HCT116 (cell line): Measurements from ENCODE around the gene CD83. TPM values are rescaled to one million over a fixed set of nuclear protein-coding genes. Genes with fewer than 3 reads are reported as not detected.

Source experiments
- ATAC-seq: fragments of 200-7000 bp; cut with Tn5 transposase; 2 replicates; pipeline ENCODE4 v1.9.1; 2020; ENCODE audit warnings: mild to moderate bottlenecking, moderate library complexity
- BruUV-seq: library from RNA; stranded (reverse); fragments of 400-500 nt; replicated peaks from 2 replicates; lab custom pipeline; 2021; lab: Mats Ljungman, UMichigan
- CTCF ChIA-PET: fragments of 300-600 bp; sonication (Branson Sonifier 250); formaldehyde crosslinking; loops from one replicate; lab custom pipeline; 2021; ENCODE audit warnings: antibody characterized with exemption; lab: Charles Lee
- POLR2A ChIA-PET: fragments of 300-600, 350-600 bp; sonication (Branson Sonifier 250); formaldehyde crosslinking; loops from one replicate; lab custom pipeline; 2021; ENCODE audit warnings: antibody characterized with exemption; lab: Charles Lee
- RAD21 ChIA-PET, 2 experiments: fragments of 300-600 bp; sonication (Branson Sonifier 250); formaldehyde crosslinking; loops; one replicate each; lab custom pipeline; 2023; ENCODE audit warnings: low total read pairs in 2 of 2; ENCODE audit not compliant: uncharacterized antibody in 2 of 2, unreplicated experiment in 2 of 2, low non-redundant PET in 1 of 2; lab: Charles Lee
- DNase-seq: peaks from one replicate; pipeline ENCODE4 v3.0.0-alpha.2; 2010; ENCODE audit warnings: low read depth, low spot score
- H2AFZ ChIP-seq: fragments of 200-600 bp; shearing (Covaris generic), sonication (generic); 2 replicates; pipeline ENCODE4 v1.6.1; 2017; ENCODE audit warnings: low read depth, mixed run types, mixed read lengths, antibody characterized with exemption, low read length; ENCODE audit not compliant: poor library complexity, severe bottlenecking
- H3K27ac ChIP-seq: 2 replicates; pipeline ENCODE4 v1.5.1; 2012; ENCODE audit warnings: low read depth, low read length
- H3K27me3 ChIP-seq: fragments of 200-600 bp; sonication (generic); 2 replicates; pipeline ENCODE4 v1.6.1; 2016; ENCODE audit warnings: mixed run types, low read length, mixed read lengths; ENCODE audit not compliant: insufficient read depth
- H3K36me3 ChIP-seq, 2 experiments: fragments of 200-500 bp in 1 of 2; fragments of 200-600 bp in 1 of 2; sonication (Bioruptor generic) in 1 of 2; sonication (generic) in 1 of 2; 2 replicates each; pipeline versions ENCODE4 v1.5.1 to v1.6.1; 2014 to 2016; ENCODE audit warnings: low read length in 2 of 2, inconsistent platforms in 1 of 2, mixed read lengths in 1 of 2, mixed run types in 1 of 2; ENCODE audit not compliant: insufficient read depth in 2 of 2, control insufficient read depth in 1 of 2
- H3K4me1 ChIP-seq, 2 experiments: fragments of 200-600 bp in 1 of 2; sonication (generic) in 1 of 2; 2 replicates each; pipeline versions ENCODE4 v1.5.1 to v1.6.1; 2012 to 2017; ENCODE audit warnings: low read length in 2 of 2, inconsistent platforms in 1 of 2, mild to moderate bottlenecking in 1 of 2, mixed read lengths in 1 of 2, mixed run types in 1 of 2, moderate library complexity in 1 of 2; ENCODE audit not compliant: insufficient read depth in 2 of 2, control insufficient read depth in 1 of 2
- H3K4me2 ChIP-seq: fragments of 200-600 bp; sonication (generic); 2 replicates; pipeline ENCODE4 v1.6.1; 2017; ENCODE audit warnings: mixed run types, low read length, mixed read lengths
- H3K4me3 ChIP-seq, 2 experiments: fragments of 200-600 bp in 1 of 2; sonication (generic) in 1 of 2; replicated peaks in 1 of 2; 2 replicates each; pipeline ENCODE4 v1.5.1; 2011 to 2016; ENCODE audit warnings: low read length in 2 of 2, control low read depth in 1 of 2, low read depth in 1 of 2, mild to moderate bottlenecking in 1 of 2, mixed read lengths in 1 of 2, mixed run types in 1 of 2
- H3K79me2 ChIP-seq: fragments of 200-600 bp; sonication (generic); 2 replicates; pipeline ENCODE4 v1.6.1; 2017; ENCODE audit warnings: mild to moderate bottlenecking, mixed run types, low read length, moderate library complexity, mixed read lengths; ENCODE audit not compliant: insufficient read depth
- H3K9ac ChIP-seq: fragments of 200-600 bp; sonication (generic); 2 replicates; pipeline ENCODE4 v1.6.1; 2016; ENCODE audit warnings: low read length, mixed read lengths
- H3K9me2 ChIP-seq: fragments of 200-600 bp; sonication (generic), shearing (Covaris generic); 2 replicates; pipeline ENCODE4 v1.6.1; 2017; ENCODE audit warnings: mixed run types, mild to moderate bottlenecking, moderate library complexity; ENCODE audit not compliant: insufficient read depth
- H3K9me3 ChIP-seq, 2 experiments: fragments of 200-500 bp in 1 of 2; fragments of 200-600 bp in 1 of 2; sonication (Bioruptor generic) in 1 of 2; sonication (generic) in 1 of 2; 2 replicates each; pipeline ENCODE4 v1.6.1; 2014 to 2017; ENCODE audit warnings: low read length in 2 of 2, mixed read lengths in 2 of 2, inconsistent platforms in 1 of 2, low read depth in 1 of 2, mild to moderate bottlenecking in 1 of 2, mixed run types in 1 of 2, moderate library complexity in 1 of 2; ENCODE audit not compliant: control insufficient read depth in 1 of 2, insufficient read depth in 1 of 2
- H4K20me1 ChIP-seq: fragments of 200-600 bp; sonication (generic), shearing (Covaris generic); 2 replicates; pipeline ENCODE4 v1.6.1; 2017; ENCODE audit warnings: mixed run types, mild to moderate bottlenecking, moderate library complexity; ENCODE audit not compliant: insufficient read depth
- CBX3 ChIP-seq: IDR thresholded peaks from 2 replicates; pipeline ENCODE4 v1.6.1; 2012; ENCODE audit warnings: low read depth
- EZH2 ChIP-seq: fragments of 200-600 bp; sonication (generic); IDR thresholded peaks from 2 replicates; pipeline ENCODE4 v1.6.1; 2017; ENCODE audit warnings: antibody characterized with exemption, mixed run types
- FOSL1 ChIP-seq: IDR thresholded peaks from 2 replicates; pipeline ENCODE4 v1.6.1; 2012; ENCODE audit warnings: low read depth
- JUND ChIP-seq: IDR thresholded peaks from 2 replicates; pipeline ENCODE4 v1.6.1; 2012
- MAX ChIP-seq: IDR thresholded peaks from 2 replicates; pipeline ENCODE4 v1.6.1; 2012
- POLR2A ChIP-seq: IDR thresholded peaks from 2 replicates; pipeline ENCODE4 v1.7.0; 2011; ENCODE audit warnings: borderline replicate concordance; ENCODE audit not compliant: insufficient read depth, insufficient read length; ENCODE audit errors: extremely low read depth
- RAD21 ChIP-seq: IDR thresholded peaks from 2 replicates; pipeline ENCODE4 v1.6.1; 2012; ENCODE audit warnings: low read depth, mild to moderate bottlenecking
- REST ChIP-seq: IDR thresholded peaks from 2 replicates; pipeline ENCODE4 v1.6.1; 2012; ENCODE audit warnings: low read depth
- SIN3A ChIP-seq: IDR thresholded peaks from 2 replicates; pipeline ENCODE4 v1.6.1; 2012; ENCODE audit warnings: low read depth
- SP1 ChIP-seq: IDR thresholded peaks from 2 replicates; pipeline ENCODE4 v1.6.1; 2012; ENCODE audit warnings: low read depth
- TCF7L2 ChIP-seq: IDR thresholded peaks from 2 replicates; pipeline ENCODE4 v1.7.0; 2011; ENCODE audit warnings: borderline replicate concordance, inconsistent platforms; ENCODE audit not compliant: insufficient read depth, insufficient read length; ENCODE audit errors: extremely low read depth
- ZBTB33 ChIP-seq: IDR thresholded peaks from 2 replicates; pipeline ENCODE4 v1.6.1; 2011; ENCODE audit warnings: mild to moderate bottlenecking, low read length, moderate library complexity; ENCODE audit not compliant: insufficient replicate concordance; ENCODE audit errors: extremely low read depth
- ZFX ChIP-seq: fragments of 450-650 bp; IDR thresholded peaks from 2 replicates; pipeline ENCODE4 v1.6.1; 2017
- intact Hi-C: fragments of 100-400 bp; cut with micrococcal nuclease; formaldehyde crosslinking; loops from 2 replicates; pipeline ENCODE4 v1.10.0; 2022
- total RNA-seq: library from RNA; stranded (reverse); gene quantifications from one replicate; pipeline ENCODE4 v1.2.1, GENCODE V29; 2021; ENCODE audit not compliant: unreplicated experiment
- TF ChIP-seq, protein P1 (sequence below), 3 experiments: fragments of 200-600 bp in 1 of 3; sonication (generic) in 1 of 3; IDR thresholded peaks in 2 of 3; conservative IDR thresholded peaks in 1 of 3; 2 replicates each; pipeline ENCODE4 v1.5.1; 2012 to 2017; ENCODE audit warnings: low read depth in 2 of 3, low read length in 2 of 3, antibody characterized with exemption in 1 of 3, borderline replicate concordance in 1 of 3, control low read depth in 1 of 3, mild to moderate bottlenecking in 1 of 3, mixed read lengths in 1 of 3, mixed run types in 1 of 3, moderate library complexity in 1 of 3; ENCODE audit not compliant: insufficient read depth in 1 of 3

CD83 gene
- total RNA-seq, 1 experiment from 2014 or later = 6.0 TPM

DNA sequence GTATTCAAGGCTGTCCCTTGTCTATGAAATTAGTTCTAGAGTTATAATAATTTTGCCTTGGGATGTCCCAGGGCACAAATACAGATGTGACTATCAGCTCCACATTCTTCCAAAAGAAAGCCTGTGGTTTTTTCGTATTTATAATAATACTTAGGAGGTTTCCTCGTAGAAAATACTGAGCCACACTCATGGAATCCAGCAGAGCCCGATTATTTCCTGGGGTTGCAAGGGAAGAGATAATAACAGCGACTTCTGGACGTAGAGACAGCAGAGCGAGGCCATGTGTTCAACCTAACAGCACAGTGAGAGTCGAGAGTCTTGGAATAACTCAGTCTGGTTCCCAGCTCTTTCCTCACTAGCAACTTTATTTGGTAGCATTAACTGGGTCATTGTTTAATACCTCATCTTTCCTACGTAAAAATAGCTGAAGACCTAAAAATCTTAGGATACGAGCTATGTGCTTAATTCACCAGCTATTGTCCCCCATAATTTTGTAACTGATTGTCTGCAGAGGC, 21.2 kb downstream of the CD83 start:
- Histone ChIP-seq H2AFZ (no peak overlapping the region), H3K79me2 (no peaks in the 10 kb centered on the region), H3K27me3 (no peaks in the 10 kb centered on the region), H3K9me3 (no peaks in the 10 kb centered on the region), H3K4me1 (no peaks in the 10 kb centered on the region), H3K9me2 (no peaks in the 10 kb centered on the region), H3K4me2 (no peak overlapping the region), H3K4me3 (no peak overlapping the region), H4K20me1 (no peaks in the 10 kb centered on the region), H3K36me3 (peaks cover 2 to 4% of the 10 kb centered on the region in 2 experiments; a peak in 1 of 4 replicates), H3K27ac (no peak overlapping the region), H3K9ac (no peak overlapping the region)
- no peak for ATAC-seq
- BruUV-seq = no TSS peak
- ChIA-PET CTCF (interaction anchor here (1.5 kb wide), 1 partner anchor 9 kb away, joined by 4 read pairs; no protein-coding TSS in a partner anchor), POLR2A (no interaction called here), RAD21 (interaction anchor here in 1 of 2 experiments (1.1 kb wide), 1 partner anchor 63 kb away, joined by 4 read pairs; no protein-coding TSS in a partner anchor)
- no peak for DNase-seq
- intact Hi-C loops = no loop called here
- TF ChIP-seq SIN3A (no peak), JUND (no peak), ZBTB33 (no peak), TCF7L2 (no peak), FOSL1 (no peak), REST (no peak), RAD21 (no peak), MAX (no peak), SP1 (no peak), ZFX (no peak), EZH2 (no peak), POLR2A (no peak), CBX3 (no peak)
- TF ChIP-seq, protein P1, sequence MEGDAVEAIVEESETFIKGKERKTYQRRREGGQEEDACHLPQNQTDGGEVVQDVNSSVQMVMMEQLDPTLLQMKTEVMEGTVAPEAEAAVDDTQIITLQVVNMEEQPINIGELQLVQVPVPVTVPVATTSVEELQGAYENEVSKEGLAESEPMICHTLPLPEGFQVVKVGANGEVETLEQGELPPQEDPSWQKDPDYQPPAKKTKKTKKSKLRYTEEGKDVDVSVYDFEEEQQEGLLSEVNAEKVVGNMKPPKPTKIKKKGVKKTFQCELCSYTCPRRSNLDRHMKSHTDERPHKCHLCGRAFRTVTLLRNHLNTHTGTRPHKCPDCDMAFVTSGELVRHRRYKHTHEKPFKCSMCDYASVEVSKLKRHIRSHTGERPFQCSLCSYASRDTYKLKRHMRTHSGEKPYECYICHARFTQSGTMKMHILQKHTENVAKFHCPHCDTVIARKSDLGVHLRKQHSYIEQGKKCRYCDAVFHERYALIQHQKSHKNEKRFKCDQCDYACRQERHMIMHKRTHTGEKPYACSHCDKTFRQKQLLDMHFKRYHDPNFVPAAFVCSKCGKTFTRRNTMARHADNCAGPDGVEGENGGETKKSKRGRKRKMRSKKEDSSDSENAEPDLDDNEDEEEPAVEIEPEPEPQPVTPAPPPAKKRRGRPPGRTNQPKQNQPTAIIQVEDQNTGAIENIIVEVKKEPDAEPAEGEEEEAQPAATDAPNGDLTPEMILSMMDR (IDR thresholded peaks at IDR 0.05 in 2 of 3, conservative IDR thresholded peaks at IDR 0.05 in 1 of 3; ENCODE audit: borderline replicate concordance in 1 of 3, insufficient read depth in 1 of 3, low read depth in 2 of 3, low read length in 2 of 3) = no peak
